Tibial artery (tissue), 4 donors: ENCODE results near the gene GALT.

Source experiments
- DNase-seq, 2 donors: peaks; one replicate each; pipeline ENCODE4 v3.0.0-alpha.2; 2019
- H3K27ac ChIP-seq, 2 donors: fragments of 200-600 bp; sonication (generic) in 1 of 2; 1 replicate in 1 of 2; 2 replicates in 1 of 2; pipeline ENCODE4 v1.5.1; 2018 to 2019; ENCODE audit warnings: mild to moderate bottlenecking in 1 of 2
- H3K27me3 ChIP-seq, 2 donors: fragments of 200-600 bp; sonication (generic) in 1 of 2; one replicate each; pipeline versions ENCODE4 v1.5.1 to v1.6.0; 2016 to 2019
- H3K36me3 ChIP-seq, 3 donors: fragments of 200-600 bp; sonication (generic) in 2 of 3; one replicate each; pipeline ENCODE4 v1.5.1; 2016 to 2019; ENCODE audit warnings: mild to moderate bottlenecking in 2 of 3
- H3K4me1 ChIP-seq, 4 donors: fragments of 200-600 bp; sonication (generic) in 2 of 4; 1 replicate in 3 of 4; 2 replicates in 1 of 4; pipeline ENCODE4 v1.5.1; 2016 to 2019
- H3K4me3 ChIP-seq, 2 donors: fragments of 200-600 bp; sonication (generic) in 1 of 2; 1 replicate in 1 of 2; 2 replicates in 1 of 2; pipeline ENCODE4 v1.5.1; 2018 to 2019; ENCODE audit warnings: mild to moderate bottlenecking in 2 of 2
- H3K9me3 ChIP-seq, 3 donors: fragments of 200-600 bp; sonication (generic) in 1 of 3; one replicate each; pipeline ENCODE4 v1.5.1; 2016 to 2019
- CTCF ChIP-seq, 2 experiments: fragments of 200-600 bp in 1 of 2; fragments of 450-650 bp in 1 of 2; IDR thresholded peaks; one replicate each; pipeline ENCODE4 v1.5.1; 2017 to 2019; ENCODE audit warnings: antibody characterized with exemption in 2 of 2, mild to moderate bottlenecking in 1 of 2, moderate library complexity in 1 of 2
- intact Hi-C: fragments of 100-400 bp; cut with DNase I; formaldehyde crosslinking; loops from one replicate; pipeline ENCODE4 v1.15.0; 2023; ENCODE audit warnings: low total_unique reads

GALT gene

GRCh38 chr9:34691936-34692315, 45.5 kb downstream of the GALT start:
- TF ChIP-seq CTCF (IDR thresholded peaks at IDR 0.05), result no peak
- intact Hi-C loops, result no loop called here
- H3K27ac ChIP-seq, result no peak overlapping the region

DNA sequence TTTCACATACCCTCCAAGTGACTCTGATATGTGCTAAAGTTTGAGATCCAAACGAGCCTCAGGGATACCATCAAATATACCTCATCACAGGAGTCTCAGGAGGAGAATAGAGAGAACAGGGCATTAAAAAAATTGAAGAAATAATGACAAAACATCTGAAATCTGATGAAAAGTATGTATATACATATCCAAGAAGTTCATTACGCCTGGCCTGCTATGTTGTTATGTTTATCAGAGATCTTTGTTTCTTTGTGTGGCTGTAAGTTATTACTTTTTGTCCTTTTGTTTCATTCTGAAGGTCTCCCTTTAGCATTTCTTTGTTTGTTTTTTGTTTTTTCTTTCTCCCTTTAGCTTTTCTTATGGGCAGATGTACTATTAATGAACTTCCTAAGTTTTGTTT, 47.1 kb downstream of the GALT start:
- Histone ChIP-seq H3K36me3 (no peaks in the 10 kb centered on the region), H3K9me3 (no peaks in the 10 kb centered on the region), H3K4me1 (peaks cover 0 to 25% (median 17%) of the 10 kb centered on the region in 4 donors), H3K27me3 (no peaks in the 10 kb centered on the region), H3K4me3 (no peak overlapping the region), H3K27ac (no peak overlapping the region)
- DNase-seq, result no peak
- TF ChIP-seq CTCF (IDR thresholded peaks at IDR 0.05), result no peak
- intact Hi-C loops, result no loop called here

More at GRCh38 chr9:34691936-34692315, 45.5 kb downstream of the GALT start:
- DNase-seq, result no peak
- Histone ChIP-seq H3K4me3 (no peak overlapping the region), H3K27me3 (no peaks in the 10 kb centered on the region), H3K36me3 (no peaks in the 10 kb centered on the region), H3K4me1 (peaks cover 0 to 40% (median 23%) of the 10 kb centered on the region in 4 donors), H3K9me3 (no peaks in the 10 kb centered on the region)

DNA sequence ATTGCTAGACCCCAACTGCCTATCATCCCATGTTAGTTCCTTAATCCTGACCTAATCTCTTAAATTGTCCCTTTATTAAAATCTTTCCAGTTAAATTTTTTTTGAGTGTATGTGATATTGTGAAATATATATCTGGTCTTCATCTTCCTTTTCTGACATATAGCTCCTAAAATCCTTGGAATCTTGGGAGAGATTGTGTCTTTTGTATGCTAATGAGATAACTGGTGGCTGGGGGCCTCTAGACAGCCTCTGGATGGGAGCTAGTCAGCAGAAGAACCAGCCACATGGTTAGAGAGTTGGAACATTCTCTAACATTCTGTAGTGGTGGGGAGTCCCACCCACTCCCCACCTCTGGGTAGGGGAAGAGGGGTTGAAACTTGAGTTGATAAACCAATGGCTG, 48.3 kb downstream of the GALT start:
- no peak for TF ChIP-seq CTCF (IDR thresholded peaks at IDR 0.05)
- H3K27me3 ChIP-seq, result no peaks in the 10 kb centered on the region
- H3K27ac ChIP-seq, result no peak overlapping the region
- peaks cover 0 to 18% (median 12%) of the 10 kb centered on the region in 4 donors for H3K4me1 ChIP-seq
- DNase-seq, result no peak
- no peaks in the 10 kb centered on the region for H3K36me3 ChIP-seq
- intact Hi-C loops, result no loop called here
- no peak overlapping the region for H3K4me3 ChIP-seq
- H3K9me3 ChIP-seq, result no peaks in the 10 kb centered on the region
